DOHH2 (cell line): Measurements from ENCODE around the gene AFM.

ENCODE experiments used
- H3F3A ChIP-seq: fragments of 200-600 bp; sonication (generic), shearing (Covaris generic); 2 replicates; pipeline ENCODE4 v1.6.0; 2016; ENCODE audit warnings: antibody characterized with exemption, mild to moderate bottlenecking; ENCODE audit not compliant: control insufficient read depth, insufficient read depth
- H3K27ac ChIP-seq: fragments of 200-600 bp; sonication (generic); 2 replicates; pipeline ENCODE4 v1.5.1; 2014; ENCODE audit warnings: low read depth, mild to moderate bottlenecking, low read length, moderate library complexity
- H3K27me3 ChIP-seq: fragments of 200-600 bp; sonication (generic); 2 replicates; pipeline ENCODE4 v1.6.1; 2014; ENCODE audit warnings: mild to moderate bottlenecking, low read length, mixed read lengths; ENCODE audit not compliant: control insufficient read depth
- H3K36me3 ChIP-seq: fragments of 200-600 bp; sonication (generic); 2 replicates; pipeline ENCODE4 v1.6.1; 2014; ENCODE audit warnings: mild to moderate bottlenecking, low read length, moderate library complexity, mixed read lengths; ENCODE audit not compliant: control insufficient read depth
- H3K4me1 ChIP-seq: fragments of 200-600 bp; sonication (generic); 2 replicates; pipeline ENCODE4 v1.6.1; 2014; ENCODE audit warnings: mild to moderate bottlenecking, low read length, mixed read lengths; ENCODE audit not compliant: control insufficient read depth
- H3K4me2 ChIP-seq: fragments of 200-600 bp; sonication (generic); 2 replicates; pipeline ENCODE4 v1.6.0; 2014; ENCODE audit warnings: mild to moderate bottlenecking, low read length, moderate library complexity
- H3K4me3 ChIP-seq: fragments of 200-600 bp; sonication (generic); 2 replicates; pipeline ENCODE4 v1.5.1; 2014; ENCODE audit warnings: mild to moderate bottlenecking, low read length, mixed read lengths
- H3K79me2 ChIP-seq: fragments of 200-600 bp; sonication (generic); 2 replicates; pipeline ENCODE4 v1.6.1; 2014; ENCODE audit warnings: mild to moderate bottlenecking, low read length, mixed read lengths; ENCODE audit not compliant: control insufficient read depth
- H3K9me2 ChIP-seq: fragments of 200-600 bp; sonication (generic); replicated peaks from 2 replicates; pipeline ENCODE4 v1.6.1; 2014; ENCODE audit warnings: mild to moderate bottlenecking, low read length, mixed read lengths; ENCODE audit not compliant: control insufficient read depth
- H3K9me3 ChIP-seq: fragments of 200-600 bp; sonication (generic); 2 replicates; pipeline ENCODE4 v1.6.1; 2014; ENCODE audit warnings: antibody characterized with exemption, low read length, mixed read lengths; ENCODE audit not compliant: control insufficient read depth, insufficient read depth
- H4K20me1 ChIP-seq: fragments of 200-600 bp; sonication (generic); 2 replicates; pipeline ENCODE4 v1.6.0; 2014; ENCODE audit warnings: low read depth, mild to moderate bottlenecking, antibody characterized with exemption, low read length, moderate library complexity; ENCODE audit not compliant: control insufficient read depth, insufficient read depth
- CTCF ChIP-seq: fragments of 200-600 bp; sonication (generic); IDR thresholded peaks from one replicate; pipeline ENCODE4 v1.5.1; 2014; ENCODE audit warnings: antibody characterized with exemption, mild to moderate bottlenecking, low read depth, low read length; ENCODE audit not compliant: poor library complexity, severe bottlenecking
- EZH2phosphoT487 ChIP-seq: fragments of 200-600 bp; sonication (generic); IDR thresholded peaks from 2 replicates; pipeline ENCODE4 v1.6.1; 2017; ENCODE audit warnings: borderline replicate concordance, mild to moderate bottlenecking, antibody characterized with exemption, low read length, moderate library complexity, mixed read lengths

AFM gene

DNA sequence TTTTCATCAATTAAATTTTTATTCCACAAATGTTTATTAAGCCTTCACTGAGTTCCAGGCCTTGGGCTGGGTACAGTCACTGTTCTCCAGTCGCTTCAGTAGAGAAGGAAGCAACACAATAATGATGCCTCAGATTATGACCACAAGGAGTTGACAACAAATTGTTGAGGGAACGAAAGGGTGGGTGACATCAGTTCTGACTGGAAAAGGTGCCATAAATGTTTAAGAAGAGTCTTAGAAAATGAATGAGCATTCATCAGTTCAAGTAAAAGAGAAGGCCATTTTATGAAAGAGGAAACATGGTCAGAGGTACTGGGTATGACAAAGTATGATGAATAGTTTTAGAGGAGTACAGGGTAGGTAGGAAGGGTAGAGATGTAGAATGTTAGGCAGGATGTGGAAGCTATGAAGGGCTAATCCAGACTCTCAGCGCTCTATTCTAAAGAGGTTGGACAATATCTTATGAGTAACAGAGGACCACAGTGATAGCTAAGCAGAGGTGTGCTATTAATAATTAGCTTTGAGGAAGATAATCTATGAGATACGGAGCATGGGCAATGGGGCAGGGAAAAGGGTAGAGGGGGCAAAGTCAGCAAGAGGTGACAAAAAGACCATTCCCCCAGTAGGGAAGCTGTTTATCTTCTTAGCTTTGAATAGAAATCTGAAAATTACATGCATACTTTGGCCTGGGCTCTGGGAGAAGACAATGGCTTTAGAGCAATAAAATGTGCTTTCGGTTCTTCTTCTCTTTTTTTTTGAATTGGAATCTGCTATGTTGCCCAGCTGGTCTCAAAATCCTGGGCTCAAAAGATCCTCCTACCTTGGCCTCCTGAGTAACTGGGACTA is 25.1 kb upstream of the AFM start:
- Histone ChIP-seq H3K27ac (no peak overlapping the region), H4K20me1 (no peaks in the 10 kb centered on the region), H3K9me3 (peaks cover 5% of the 10 kb centered on the region; the same call in 1 of the 2 replicates), H3K4me1 (no peaks in the 10 kb centered on the region), H3K79me2 (no peaks in the 10 kb centered on the region), H3K4me2 (no peak overlapping the region), H3K4me3 (no peak overlapping the region), H3K9me2 (no peaks in the 10 kb centered on the region), H3K36me3 (no peaks in the 10 kb centered on the region), H3K27me3 (no peaks in the 10 kb centered on the region), H3F3A (no peaks in the 10 kb centered on the region)
- TF ChIP-seq CTCF (no peak), EZH2phosphoT487 (no peak)

DNA sequence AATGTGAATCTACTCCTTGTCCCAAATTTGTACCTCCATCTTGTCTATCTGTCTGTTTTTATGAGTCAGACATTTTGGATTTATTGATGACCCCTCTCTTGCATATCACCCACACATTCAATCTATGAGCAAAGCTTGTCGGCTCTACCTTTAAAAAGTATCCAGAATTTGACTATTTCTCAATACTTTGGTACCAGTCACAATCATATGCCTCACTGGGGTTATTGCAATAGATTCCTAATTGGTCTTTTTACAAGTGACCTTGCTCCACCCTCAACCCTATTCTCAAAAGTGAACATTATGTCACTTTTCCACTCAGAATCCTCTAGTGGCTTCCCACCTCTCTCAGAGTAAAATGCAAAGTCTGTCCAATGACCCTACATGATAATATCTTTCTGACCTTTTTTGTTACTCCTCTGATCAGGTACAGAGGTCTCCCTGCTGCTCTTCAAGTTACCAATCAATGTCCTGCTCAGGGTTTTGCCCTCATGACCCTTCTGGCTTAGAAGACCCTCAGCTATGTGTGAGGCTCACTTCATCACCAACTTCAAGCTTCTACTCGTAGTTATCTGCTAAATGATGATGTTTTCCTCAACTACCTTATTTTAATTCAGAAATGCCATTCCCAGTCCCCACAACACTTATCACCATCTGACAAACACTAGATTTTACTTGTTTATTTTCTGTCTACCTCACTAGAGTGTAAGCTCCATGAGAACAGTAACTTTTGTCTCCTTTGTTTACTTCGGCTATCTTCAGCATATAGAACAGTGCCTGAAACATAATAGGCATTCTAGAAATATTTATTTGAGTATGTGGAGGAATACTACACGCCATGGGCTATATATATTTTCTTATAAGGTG is 23.1 kb upstream of the AFM start:
- no peaks in the 10 kb centered on the region for H3K79me2 ChIP-seq
- H3K4me3 ChIP-seq = no peak overlapping the region
- H3K9me2 ChIP-seq = no peaks in the 10 kb centered on the region
- no peaks in the 10 kb centered on the region for H3K27me3 ChIP-seq
- TF ChIP-seq CTCF (no peak), EZH2phosphoT487 (no peak)
- no peaks in the 10 kb centered on the region for H3K4me1 ChIP-seq
- H3K4me2 ChIP-seq = no peak overlapping the region
- H3K9me3 ChIP-seq = peaks cover 5% of the 10 kb centered on the region; the same call in 1 of the 2 replicates
- no peaks in the 10 kb centered on the region for H3K36me3 ChIP-seq
- no peaks in the 10 kb centered on the region for H4K20me1 ChIP-seq
- H3K27ac ChIP-seq = no peak overlapping the region
- H3F3A ChIP-seq = no peaks in the 10 kb centered on the region

GRCh38 chr4:73459048-73459421 is 22.5 kb upstream of the AFM start:
- Histone ChIP-seq H3F3A (no peaks in the 10 kb centered on the region), H3K9me3 (peaks cover 5% of the 10 kb centered on the region; the same call in 1 of the 2 replicates), H3K27me3 (no peaks in the 10 kb centered on the region), H3K4me3 (no peak overlapping the region), H3K27ac (no peak overlapping the region), H3K4me1 (no peaks in the 10 kb centered on the region), H4K20me1 (no peaks in the 10 kb centered on the region), H3K79me2 (no peaks in the 10 kb centered on the region), H3K36me3 (no peaks in the 10 kb centered on the region), H3K9me2 (no peaks in the 10 kb centered on the region), H3K4me2 (no peak overlapping the region)
- TF ChIP-seq EZH2phosphoT487 (no peak), CTCF (no peak)
